NAMALWA (cell line): Measurements from ENCODE around the gene CFDP1.
A peak's percentile ranks its signal among the peaks of the same experiment; 100 is the strongest.

ENCODE experiments used
- DNase-seq: peaks from one replicate; pipeline ENCODE4 v3.0.0-alpha.2; 2015; ENCODE audit warnings: low spot score

CFDP1 gene

DNA sequence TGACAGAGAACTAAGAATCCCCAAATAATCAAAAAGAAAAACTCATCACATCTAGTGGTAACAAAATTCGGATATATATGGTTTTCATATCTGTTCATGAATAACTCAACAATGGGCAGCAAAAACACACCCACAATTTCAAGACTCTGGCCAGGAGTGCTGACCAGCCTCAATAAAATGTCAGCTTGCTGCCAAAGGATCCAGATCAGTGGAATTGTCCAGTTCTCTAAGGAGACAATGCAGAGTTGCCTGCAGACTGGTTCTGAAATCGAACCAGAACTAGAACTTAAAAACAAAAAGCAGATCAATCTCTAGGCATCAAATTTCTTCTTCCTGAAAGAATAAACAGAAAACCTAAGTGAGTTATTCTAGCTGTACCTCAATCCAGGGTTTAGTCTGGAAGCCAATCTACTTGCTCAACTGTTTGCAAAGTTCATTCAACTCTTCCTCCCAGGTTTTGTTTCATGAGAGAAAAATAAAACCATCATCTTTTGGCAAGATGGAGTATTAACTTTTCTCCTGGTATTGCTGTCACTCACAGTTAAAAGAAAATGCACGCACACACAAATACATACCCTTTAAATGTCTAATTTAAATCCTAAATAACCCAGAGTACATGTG, 61.0 kb downstream of the CFDP1 start:
- DNase-seq: no peak

DNA sequence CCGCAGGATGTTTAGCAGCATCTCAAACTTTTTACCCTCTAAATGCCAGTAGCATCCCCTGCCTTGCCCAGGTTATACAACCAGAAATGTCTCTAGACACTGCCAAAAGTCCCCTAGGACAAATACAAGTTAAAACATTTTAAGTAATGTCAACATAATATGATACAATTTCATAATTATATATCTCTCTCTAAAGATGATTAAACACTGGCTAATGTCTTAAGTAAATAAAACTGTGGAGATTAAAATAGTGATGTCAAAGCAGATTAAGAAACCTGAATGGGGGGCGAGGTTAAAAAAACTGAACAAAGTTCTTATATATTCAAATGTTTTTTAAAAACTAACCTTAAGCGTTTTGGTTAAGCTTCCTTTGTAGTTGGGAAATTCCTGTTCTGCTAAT, 62.1 kb downstream of the CFDP1 start:
- no peak for DNase-seq

DNA sequence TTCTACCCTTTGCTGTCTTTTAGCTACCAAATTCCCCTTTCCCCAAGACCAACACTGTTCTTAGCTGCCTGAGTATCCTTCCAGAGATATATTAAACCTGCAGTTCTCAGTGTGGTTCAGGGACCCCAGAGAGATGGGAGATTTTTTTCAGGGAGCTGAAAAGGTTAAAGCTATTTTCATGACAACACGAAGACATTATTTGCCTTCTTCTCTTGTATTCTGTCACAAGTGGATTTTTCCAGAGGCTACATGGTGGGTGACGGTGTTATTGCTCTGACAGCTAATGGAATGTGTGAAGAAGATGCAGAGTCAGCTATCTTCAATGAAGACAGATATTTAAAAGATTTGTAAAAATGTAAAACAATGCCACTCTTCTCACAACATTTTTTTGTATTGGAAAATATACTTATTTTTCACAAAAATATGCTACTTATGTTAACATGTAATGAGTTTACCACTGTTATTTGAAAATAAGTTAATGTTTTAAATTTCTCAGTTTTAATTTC, 69.0 kb downstream of the CFDP1 start:
- DNase-seq: no peak

DNA sequence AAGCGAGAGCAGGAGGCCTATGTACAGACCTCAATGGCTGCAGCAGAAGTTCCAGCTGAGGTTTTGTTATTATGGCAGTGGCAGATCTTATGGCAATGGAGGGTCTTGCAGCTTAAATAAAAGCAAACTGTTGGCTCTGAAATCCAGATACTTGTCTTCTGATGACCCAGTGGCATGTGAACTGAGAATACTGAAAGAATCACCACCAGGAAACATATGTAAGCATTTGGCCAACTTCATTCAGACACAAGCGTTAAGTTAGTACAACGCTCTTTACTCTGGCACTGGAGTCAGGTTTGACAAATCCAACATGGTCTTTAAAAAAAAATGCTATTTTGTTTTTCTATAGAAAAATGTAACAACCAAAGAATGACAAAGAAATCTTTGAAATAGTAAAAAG, 70.5 kb downstream of the CFDP1 start:
- no peak for DNase-seq

DNA sequence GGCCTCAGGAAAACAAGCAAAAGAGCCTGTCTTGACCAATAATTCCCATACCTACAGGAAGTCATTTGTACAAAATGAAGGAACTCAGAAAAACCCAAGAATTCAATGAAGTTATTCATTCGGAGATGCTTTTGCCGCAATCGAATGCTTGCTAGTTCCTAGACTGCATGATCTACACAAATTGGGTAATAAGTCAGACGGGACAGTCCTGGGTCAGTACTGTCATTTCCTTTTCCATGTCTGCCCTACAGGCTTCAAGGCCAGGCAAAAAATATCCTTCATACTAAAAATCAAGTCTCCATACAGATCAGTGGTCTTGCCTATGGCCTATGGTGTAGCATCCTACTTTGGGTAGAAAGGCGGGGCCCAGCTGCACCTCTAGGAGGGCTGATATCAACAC, 71.4 kb downstream of the CFDP1 start:
- DNase-seq: no peak

DNA sequence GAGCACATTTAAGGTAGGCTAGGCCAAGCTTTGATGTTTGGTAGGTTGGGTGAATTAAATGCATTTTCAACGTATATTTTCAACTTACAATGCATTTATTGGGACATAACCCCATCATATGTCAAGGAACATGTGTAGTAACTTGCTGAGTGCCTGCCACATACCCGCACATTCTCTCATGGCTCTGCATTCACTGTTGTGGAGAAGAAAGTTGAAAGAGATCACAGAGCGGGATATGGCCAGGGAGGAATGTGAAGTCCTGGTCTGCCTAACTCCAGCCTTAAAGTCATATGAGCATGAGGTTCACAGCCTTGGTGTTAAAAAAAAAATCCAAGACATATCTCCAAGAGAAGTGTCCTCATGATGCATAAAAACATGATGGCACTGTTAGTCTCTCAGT, 79.1 kb downstream of the CFDP1 start:
- no peak for DNase-seq

DNA sequence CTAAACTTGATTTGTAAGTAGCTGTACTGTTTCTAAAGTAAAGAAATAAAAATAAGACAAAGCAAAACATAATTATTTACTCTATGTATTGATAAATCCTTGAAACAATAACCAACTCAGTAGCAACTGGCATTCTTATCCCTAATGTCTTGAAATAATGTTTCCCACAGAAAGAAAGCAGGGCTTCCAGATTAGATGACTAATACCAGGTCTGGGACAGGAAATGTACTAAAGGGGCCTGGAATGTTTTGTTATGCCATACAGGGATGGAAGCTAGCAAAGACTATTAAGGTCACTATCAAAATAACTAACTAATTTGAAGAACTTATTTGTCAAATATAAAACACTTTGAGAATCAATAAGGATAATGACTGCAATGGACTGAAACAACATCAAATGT, 82.1 kb downstream of the CFDP1 start:
- no peak for DNase-seq

DNA sequence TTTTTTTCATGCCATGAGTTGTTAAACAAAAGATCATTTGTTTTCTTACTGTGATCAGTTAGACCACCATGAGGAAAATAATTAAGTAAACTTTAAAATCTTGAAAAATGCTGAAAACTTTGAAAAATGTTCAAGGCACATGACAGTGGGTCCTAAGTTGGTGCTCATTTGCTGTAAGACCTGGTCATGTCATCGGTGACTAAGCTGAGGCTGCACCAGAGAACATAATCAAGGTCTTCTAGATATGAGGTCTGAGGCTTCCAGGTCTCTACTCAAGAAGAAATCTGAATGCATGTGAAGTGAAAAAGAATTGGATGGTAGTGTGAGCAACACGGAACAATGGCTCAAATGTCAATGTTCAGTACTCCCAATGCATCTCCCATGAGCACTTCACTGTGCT, 87.6 kb downstream of the CFDP1 start:
- no peak for DNase-seq

DNA sequence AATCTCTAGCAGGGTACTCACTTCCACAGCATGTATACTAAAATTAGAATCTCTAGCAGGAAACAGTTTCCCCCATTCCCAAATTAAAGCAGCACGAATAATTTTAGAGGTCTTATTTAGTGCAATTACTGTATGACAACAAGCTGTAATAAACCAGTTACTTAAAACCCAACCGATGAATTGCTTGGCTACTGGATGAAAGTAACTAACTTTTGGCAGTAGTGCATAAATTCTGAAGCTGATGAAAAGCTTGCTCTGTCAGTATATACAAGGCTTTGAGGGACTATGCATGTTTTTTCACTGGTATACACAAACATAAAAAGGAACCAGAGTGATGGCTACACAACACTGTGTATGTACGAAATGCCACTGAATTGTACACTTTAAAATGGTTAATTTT, 89.4 kb downstream of the CFDP1 start:
- no peak for DNase-seq

DNA sequence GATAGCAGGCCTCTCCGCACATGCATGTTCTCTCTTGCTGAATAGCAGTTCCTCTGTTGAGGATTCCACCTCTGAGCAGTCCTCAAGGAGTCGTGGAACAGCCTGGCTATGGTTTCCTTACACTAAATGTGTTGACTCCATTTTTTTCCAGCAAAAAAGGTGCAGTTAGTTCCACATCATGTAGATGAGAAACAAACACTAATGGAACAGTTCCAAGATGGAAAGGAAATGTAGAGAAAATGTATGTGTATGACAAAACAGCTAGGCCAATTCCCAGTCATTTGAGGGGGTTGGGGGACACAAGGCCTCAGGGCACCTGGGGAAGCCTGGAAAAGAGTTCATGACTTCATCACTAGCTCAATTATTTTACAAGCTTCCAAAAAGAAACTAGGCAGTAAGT, 90.0 kb downstream of the CFDP1 start:
- DNase-seq: no peak

DNA sequence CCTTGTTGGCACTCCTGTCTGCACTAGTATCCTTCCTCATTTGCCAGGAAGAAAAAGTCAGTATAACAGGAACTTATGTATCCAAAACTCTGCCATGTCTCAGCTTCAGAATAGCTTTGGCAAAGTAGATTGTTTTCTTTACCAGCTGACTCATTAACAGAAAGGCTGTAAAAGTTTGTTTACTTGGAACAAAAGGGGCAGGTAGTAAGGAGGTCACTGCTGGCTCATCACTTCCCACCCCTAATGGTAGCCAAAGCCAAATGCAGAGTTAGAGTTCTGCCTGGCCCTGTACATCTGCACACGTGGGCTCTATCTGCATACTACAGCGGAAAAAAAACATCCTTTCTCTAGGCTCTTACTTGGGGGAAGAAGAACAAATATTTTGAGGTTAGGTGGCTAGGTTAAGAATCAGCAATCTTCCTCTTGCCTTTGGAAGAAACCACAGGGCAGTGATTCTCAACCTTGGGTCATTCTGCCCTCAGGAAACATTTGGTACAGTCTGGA, 90.9 kb downstream of the CFDP1 start:
- no peak for DNase-seq

DNA sequence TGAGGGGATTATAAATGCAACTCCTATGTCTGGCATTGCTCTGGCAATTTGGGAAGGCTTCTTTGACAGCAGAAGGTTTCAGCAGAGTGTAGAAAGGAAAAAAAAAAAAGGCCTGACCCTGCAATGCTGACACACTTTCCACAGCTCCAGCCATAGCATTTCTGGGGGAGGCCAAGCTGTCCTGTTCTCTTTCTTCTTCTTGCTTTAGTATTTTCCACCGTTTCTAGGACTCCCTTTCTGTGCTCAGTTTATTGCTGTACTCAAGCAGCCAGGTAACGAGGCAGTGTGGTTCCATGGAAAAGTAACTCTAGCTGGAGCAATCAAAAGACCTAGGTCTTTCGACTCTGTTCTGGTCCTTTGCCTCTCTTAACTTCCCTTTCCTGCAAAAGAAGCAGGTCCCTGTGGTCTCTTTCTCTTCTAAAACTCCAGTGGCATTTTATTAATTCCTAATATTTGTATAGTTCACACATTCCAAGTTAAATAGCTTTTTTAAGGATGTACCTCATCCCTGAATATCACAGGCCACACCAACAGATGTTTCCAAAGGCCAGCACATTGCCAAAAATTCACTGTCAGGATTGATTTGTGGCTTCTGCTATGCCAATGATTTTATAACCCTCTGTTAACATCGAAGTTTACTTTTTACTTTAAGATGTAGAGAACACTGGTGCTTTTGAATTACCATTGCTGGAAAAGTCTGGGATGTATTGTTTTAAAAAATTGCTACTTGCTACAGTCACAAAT, 91.6 kb downstream of the CFDP1 start:
- DNase-seq: no peak

DNA sequence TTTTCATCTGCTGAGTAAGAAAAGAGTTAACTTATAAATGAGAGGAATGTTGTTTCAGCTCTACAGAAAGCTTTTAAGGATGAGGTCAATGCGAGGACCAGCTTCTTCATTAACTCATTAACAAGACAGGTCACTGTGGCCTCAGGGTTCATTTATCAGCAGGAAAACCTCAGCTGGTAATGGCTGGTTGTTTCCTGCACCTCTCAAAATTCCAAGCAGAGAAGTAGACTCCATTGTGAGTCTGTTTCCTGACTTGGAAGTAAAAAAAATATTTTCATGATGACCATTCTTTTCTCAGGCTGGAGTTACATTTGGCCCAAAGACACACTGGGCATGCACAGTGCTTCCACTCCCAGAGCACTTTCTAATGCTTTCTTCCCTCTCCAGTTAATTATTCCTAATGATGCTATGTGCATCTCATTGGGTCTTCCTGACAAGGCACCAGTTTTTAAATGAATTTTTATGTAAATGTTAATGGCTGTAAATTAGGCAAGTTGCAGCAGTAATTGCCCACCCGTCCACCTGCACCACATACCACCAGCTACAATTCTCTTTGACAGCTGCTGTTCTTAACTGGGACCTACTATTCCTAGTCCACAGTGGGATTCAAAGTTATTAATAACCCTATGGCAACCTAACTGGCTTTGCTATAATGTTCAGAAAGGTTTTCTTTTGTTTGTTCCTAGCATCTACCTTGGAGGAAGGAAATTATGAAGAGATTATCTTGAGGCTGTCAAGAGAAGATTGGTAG, 92.4 kb downstream of the CFDP1 start:
- DNase-seq: no peak

DNA sequence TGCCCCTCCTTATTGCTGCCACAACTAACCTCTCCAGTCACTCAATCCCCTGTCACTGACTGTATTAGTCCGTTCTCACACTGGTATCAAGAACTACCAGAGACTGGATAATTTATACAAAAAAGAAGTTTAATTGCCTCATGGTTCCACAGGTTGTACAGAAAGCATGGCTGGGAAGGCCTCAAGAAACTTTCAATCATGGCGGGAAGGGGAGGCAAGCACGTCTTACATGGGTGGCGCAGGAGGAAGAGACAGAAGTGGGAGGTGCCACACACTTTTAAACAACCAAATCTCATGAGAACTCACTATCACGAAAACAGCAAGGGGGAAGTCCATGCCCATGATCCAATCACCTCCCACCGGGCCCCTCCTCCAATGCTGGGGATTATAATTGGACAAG, 95.9 kb downstream of the CFDP1 start:
- DNase-seq: no peak

DNA sequence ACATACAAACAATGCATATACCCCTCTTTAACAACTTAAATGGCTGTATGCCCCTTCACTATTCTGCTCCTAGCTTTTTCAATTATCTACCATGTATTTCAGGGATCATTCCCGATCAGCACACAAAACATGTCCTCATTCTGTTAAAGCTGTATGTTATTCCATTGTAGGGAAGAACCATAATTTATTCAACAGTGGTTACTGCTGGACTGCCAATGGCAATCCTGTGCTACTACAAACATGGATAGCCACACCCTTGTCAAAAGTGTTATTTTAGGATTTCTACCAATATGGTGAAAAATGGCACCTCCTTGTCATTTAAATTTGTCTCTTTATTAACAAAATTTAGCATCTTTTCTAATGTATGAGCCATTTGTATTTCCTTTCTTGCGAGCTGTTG, 96.8 kb downstream of the CFDP1 start:
- no peak for DNase-seq

DNA sequence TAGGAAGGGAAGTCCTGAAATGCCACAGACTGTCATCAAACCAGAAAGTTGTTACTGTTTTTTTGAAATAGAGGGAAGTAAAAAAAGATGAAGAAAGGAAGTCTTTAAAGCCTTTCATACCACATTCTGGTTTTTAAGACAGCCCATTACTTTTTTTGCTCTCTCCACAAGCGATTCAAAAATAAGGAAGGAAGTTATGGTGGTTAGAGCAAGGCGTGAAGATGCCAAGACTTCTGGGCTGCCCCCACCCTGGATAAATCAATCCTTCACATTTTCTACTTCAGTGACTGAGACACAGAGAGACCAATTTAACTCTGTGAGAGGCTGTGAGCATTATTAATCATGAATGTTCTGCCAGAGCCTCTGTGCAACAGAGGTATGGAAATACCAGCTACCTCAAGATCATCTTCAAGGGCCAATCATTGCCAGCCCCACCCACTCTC, 99.6 kb downstream of the CFDP1 start:
- peak; percentile 24 for DNase-seq

DNA sequence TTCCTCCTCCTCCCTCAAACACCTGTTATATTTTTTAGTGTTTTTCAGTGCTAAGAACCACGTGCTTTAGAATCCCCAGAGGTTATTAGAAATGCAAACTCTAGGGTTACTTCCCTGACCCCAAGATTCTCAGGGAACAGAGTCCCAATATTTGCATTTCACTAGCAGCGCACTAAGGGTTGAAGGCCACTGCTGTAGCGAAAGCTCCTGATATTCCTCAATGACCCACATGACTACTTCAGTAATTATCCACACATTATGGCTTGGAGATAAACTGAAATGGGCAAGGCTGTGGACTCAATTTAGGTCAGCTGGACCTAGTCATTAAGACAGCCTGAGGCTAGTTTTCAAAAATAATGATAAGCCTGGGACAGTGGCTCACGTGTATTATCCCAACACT, 103.4 kb downstream of the CFDP1 start:
- no peak for DNase-seq

DNA sequence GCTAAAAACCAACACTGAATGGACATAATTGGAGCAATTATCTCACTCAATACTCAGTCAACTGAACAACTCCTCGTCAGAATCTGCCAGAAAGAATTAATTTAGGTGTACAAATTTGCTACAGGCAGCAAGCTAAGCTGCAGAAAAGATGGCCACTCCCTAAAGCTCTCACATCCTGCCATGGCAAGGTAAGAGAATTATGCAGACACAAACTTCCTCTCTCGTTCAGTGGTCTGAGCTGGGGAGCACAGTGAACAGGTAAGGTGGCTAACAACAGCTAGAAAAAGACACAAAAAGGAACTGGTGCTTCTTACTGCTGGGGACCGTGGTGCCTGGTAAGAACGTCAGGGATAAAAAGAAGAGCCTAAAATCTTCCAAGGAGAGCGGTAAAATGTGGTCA, 107.0 kb downstream of the CFDP1 start:
- DNase-seq: no peak

DNA sequence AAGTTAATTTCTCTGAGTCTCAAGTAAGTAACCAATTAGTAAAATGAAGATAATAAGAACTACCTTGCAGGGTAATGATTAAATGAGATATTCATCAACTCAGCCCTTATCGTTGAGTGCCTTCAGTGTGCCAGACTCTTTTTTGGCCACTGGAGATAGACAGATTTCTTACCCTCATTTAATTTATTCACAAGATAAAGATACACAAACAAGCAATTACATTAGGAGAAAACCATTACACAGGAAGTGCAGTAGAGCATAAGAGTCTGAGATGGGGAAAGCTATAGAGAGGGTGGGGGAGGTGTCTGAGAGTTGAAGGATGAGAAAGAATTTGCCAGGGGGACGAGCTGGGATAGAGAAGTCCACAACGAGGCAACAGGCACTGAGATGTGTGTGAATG, 109.4 kb downstream of the CFDP1 start:
- no peak for DNase-seq

DNA sequence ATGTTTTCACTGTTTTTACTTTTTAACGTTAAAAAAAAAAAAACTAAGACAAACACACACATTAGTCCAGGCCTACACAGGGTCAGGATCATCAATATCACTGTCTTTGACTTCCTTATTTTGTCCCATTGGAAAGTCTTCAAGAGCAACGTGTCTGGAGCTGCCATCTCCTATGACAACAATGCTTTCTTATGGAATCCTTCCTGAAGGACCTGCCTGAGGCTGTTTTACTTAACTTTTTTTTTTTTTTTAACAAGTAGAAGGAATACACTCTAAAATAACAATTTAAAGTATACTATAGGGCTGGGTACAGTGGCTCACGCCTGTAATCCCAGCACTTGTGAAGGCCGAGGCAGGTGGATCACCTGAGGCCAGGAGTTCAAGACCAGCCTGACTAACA, 110.1 kb downstream of the CFDP1 start:
- no peak for DNase-seq

DNA sequence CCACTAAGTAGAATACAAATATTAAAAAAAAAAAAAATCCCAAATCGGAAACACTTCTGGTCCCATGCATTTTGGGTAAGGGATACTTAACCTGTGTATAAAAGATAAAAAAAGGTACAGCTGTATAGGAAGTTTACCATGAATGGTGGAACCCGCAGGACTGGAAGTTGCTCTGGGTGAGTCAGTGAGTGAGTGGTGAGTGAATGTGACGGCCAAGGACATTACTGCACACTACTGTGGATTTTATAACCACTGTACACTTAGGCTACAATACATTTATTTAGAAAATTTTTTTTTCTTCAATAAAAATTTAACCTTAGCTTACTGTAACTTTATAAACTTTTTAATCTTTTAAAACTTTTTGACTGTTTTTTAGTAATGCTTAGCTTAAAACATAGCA, 110.6 kb downstream of the CFDP1 start:
- no peak for DNase-seq

DNA sequence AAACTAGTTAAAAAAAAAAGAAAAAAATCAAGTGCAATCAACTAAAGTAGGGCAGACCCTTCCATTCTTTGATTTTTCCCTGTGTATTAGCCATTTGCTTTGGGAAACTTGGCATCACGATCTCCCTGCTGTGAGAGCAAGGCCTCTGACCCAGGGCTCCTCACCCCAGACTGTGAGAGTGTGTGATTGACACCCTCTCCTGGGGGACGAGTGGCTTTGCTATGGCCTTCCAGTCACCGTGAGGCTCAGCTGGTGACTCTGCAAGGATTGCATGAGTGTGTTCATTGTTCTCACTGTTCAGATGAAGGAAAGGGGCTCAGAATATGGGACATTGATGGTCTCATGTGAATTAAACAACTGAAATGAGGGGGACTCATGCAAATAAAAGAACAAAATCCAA, 112.9 kb downstream of the CFDP1 start:
- peak; percentile 14 for DNase-seq
